ENCODE results near the gene CTXND1.

Gene CTXND1

GRCh38 chr15:80186597-80186996 is 65.4 kb downstream of the CTXND1 start:
- DNase-seq = no peak
- in situ Hi-C loops (cut with MboI; ENCODE audit: low pct_unique_long_range_greater_than_20kb, low sequenced_read_pairs) = no loop called here

DNA sequence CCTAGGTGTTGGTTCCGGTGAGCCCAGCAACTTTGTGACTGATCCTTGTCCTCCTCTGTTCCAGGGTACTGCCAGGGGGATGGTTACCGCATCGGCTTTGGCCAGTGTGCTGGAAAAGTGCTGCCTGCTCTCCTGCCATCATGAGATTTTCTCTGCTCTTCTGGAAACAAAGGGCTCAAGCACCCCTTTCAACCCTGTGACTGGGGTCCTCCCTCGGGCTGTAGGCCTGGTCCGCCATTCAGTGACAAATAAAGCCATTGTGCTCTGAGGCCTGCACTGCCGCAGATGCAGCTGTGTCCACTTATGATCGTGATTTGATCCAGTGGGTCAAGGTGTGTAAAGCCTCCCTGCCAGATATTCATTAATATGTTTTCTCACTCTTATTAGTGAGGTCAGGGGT is 65.9 kb downstream of the CTXND1 start:
- no peak for DNase-seq
- in situ Hi-C loops (cut with MboI; ENCODE audit: low pct_unique_long_range_greater_than_20kb, low sequenced_read_pairs) = no loop called here

- no peak for DNase-seq
- in situ Hi-C loops (cut with MboI; ENCODE audit: low pct_unique_long_range_greater_than_20kb, low sequenced_read_pairs) = no loop called here
These were observed 66.9 kb downstream of the CTXND1 start for GRCh38 chr15:80185152-80185551.

- in situ Hi-C loops (cut with MboI; ENCODE audit: low pct_unique_long_range_greater_than_20kb, low sequenced_read_pairs) = no loop called here
- DNase-seq = no peak
These were observed 67.5 kb downstream of the CTXND1 start for GRCh38 chr15:80184554-80184953.

- in situ Hi-C loops (cut with MboI; ENCODE audit: low pct_unique_long_range_greater_than_20kb, low sequenced_read_pairs) = no loop called here
- DNase-seq = no peak
These were observed 68.1 kb downstream of the CTXND1 start for GRCh38 chr15:80183886-80184285.

GRCh38 chr15:80183306-80183705 is 68.7 kb downstream of the CTXND1 start:
- in situ Hi-C loops (cut with MboI; ENCODE audit: low pct_unique_long_range_greater_than_20kb, low sequenced_read_pairs) = no loop called here
- DNase-seq = no peak

DNA sequence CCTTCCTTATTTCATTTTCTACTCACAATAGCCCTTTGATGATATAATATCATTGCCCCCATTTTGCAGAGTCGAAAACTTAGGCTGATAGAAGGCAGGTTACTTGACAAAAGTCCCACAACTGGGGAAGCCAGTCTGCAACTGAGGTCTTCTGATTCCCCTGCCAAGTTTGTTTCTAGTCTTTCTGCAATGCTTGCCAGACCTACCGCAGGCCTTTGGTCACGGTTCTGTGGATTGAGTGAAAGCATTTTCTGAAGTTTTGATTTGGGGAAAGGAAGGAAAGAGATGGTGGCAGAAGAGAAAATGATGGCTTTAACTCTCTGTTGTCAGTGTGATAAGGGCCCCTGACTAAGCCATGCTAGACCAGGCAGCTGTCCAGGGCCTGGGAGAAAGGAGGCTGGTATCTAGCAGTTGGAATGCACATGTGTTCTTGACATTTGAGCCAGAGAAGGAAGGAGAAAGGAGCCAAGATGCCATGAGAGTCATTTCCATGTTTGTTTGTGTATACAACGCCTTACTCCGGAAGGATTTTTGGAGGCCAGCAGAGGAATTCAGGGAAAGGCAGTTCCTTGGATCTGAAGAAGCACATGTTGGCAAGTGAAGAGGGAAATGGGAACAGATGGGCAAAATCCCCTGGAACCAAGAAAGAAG is 69.3 kb downstream of the CTXND1 start:
- in situ Hi-C loops (cut with MboI; ENCODE audit: low pct_unique_long_range_greater_than_20kb, low sequenced_read_pairs) = no loop called here
- DNase-seq = no peak

- in situ Hi-C loops (cut with MboI; ENCODE audit: low pct_unique_long_range_greater_than_20kb, low sequenced_read_pairs) = no loop called here
- DNase-seq = no peak
These were observed 71.0 kb downstream of the CTXND1 start for GRCh38 chr15:80180986-80181385.

DNA sequence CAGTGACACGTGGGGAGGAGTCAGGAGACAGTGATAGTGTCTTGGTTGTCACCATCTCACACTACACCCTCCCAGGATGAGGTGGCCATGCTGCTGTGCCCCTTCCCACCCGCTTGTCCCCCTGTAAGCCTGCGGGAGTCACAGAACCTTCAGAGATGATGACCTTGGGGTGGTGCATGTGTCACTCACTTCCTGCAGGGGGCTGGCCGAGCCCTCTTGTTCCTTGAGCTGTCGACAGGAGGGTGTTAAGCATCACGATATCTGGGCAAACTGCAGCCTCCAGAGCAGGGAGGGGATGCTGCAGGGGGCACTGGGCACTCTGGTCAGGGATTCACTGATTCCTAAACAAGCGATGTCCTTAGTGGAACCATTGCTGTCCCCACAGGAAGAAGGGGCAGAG is 71.5 kb downstream of the CTXND1 start:
- in situ Hi-C loops (cut with MboI; ENCODE audit: low pct_unique_long_range_greater_than_20kb, low sequenced_read_pairs) = no loop called here
- DNase-seq = no peak

- in situ Hi-C loops (cut with MboI; ENCODE audit: low pct_unique_long_range_greater_than_20kb, low sequenced_read_pairs) = no loop called here
- no peak for DNase-seq
These were observed 72.1 kb downstream of the CTXND1 start for GRCh38 chr15:80179935-80180334.

DNA sequence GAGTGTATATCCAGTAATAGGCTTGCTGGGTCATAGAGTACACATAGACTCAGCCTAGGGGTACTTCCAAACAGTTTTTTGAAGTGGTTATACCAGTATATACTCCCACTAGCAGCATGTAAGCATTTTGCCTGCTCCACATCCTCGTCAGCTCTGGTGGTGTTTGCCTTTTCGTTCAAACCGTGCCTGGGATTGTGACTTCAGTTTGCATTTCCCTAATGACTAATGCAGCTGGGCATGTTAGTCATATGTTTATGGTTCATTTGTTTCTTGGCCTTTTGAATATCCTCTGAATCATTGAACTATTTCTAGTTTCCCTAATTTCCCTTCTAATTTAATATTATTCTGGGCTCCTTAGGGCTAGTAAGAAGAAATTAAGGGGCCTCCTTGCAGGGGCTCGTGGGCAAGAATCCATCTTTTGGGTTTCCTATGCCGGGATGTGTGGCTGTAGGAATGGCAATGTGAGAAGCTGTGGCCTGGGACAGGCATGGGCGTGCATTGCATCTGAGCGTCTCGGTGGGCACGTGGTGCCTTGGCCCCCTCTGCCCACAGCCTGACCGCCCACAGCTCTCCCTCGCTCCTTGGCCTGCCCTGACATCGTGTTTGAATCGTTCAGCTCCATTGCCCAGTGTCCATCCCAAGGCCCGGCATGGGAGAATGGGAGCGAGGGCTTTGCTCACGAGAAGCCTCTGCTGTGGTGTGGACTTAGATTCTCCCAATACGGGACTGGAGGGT is 72.8 kb downstream of the CTXND1 start:
- in situ Hi-C loops (cut with MboI; ENCODE audit: low pct_unique_long_range_greater_than_20kb, low sequenced_read_pairs) = no loop called here
- DNase-seq = no peak

DNA sequence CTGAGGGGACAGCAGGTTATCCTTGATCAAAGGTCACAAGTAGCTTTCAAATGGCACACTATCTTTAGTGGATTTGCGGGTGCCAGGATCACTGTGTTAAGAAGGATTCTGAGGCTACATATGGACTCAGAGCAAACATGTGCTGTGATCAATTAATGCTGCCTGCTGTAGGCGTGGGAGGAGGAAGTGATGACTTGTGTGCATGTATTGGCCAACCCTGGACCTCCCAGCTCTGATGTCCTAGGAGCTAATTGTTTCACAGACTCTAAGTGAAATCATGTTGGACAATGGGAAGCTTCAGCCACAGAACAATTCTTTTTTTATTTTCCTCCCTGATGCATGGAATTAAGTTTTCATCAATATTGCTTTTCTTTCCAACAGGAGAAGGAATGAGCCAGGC is 74.9 kb downstream of the CTXND1 start:
- in situ Hi-C loops (cut with MboI; ENCODE audit: low pct_unique_long_range_greater_than_20kb, low sequenced_read_pairs) = no loop called here
- no peak for DNase-seq

GRCh38 chr15:80176443-80176842 is 75.6 kb downstream of the CTXND1 start:
- no peak for DNase-seq
- in situ Hi-C loops (cut with MboI; ENCODE audit: low pct_unique_long_range_greater_than_20kb, low sequenced_read_pairs) = no loop called here

DNA sequence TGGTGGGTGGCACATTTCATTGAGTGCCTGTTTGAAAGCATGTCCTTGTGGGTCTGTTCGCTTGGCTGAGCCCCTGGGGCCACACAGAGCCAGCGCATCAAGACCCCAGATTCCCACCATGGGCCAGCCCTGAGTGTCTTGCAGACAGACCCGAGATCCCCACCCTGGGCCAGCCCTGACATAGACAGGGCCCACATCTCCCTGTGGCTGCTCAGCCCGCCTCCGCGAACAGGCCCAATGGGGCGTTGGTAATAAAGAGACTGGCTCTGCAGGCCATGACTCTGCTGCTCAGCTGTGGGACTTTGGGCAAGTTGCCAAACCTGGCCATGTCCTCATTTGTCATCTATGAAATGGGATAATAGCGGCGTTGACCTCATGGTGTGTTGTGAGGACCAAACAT is 76.6 kb downstream of the CTXND1 start:
- DNase-seq = no peak
- in situ Hi-C loops (cut with MboI; ENCODE audit: low pct_unique_long_range_greater_than_20kb, low sequenced_read_pairs) = no loop called here

GRCh38 chr15:80174017-80174746 is 77.8 kb downstream of the CTXND1 start:
- in situ Hi-C loops (cut with MboI; ENCODE audit: low pct_unique_long_range_greater_than_20kb, low sequenced_read_pairs) = loop anchor here (25.0 kb wide), 1 partner anchor 287 kb away; the partner anchor contains the start of gene MTHFS
- no peak for DNase-seq

GRCh38 chr15:80173022-80173759 is 78.8 kb downstream of the CTXND1 start:
- in situ Hi-C loops (cut with MboI; ENCODE audit: low pct_unique_long_range_greater_than_20kb, low sequenced_read_pairs) = loop anchor here (25.0 kb wide), 1 partner anchor 286 kb away; the partner anchor contains the start of gene MTHFS

DNA sequence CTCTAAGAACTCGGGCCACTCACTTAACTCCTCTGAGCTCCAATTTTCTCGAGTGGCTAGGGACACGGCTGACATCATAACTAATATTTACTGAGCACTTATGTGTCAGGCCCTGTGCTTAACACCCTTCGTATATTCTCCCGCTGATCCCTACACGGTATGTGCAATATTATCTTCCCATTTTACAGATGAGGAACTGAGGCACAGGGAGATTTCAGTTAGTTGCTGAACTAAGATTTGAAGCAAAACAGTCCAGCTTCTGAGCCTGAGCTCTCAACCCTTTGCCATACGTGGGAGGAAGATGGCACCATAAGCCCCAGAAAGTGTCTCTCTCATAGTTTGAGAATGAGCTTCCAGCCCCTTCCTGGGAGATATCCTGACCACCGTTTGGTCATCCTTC is 79.6 kb downstream of the CTXND1 start:
- DNase-seq = no peak
- in situ Hi-C loops (cut with MboI; ENCODE audit: low pct_unique_long_range_greater_than_20kb, low sequenced_read_pairs) = loop anchor here (25.0 kb wide), 1 partner anchor 285 kb away; the partner anchor contains the start of gene MTHFS

More at GRCh38 chr15:80173022-80173759, 78.8 kb downstream of the CTXND1 start:
- DNase-seq = peak; percentile 84

DNA sequence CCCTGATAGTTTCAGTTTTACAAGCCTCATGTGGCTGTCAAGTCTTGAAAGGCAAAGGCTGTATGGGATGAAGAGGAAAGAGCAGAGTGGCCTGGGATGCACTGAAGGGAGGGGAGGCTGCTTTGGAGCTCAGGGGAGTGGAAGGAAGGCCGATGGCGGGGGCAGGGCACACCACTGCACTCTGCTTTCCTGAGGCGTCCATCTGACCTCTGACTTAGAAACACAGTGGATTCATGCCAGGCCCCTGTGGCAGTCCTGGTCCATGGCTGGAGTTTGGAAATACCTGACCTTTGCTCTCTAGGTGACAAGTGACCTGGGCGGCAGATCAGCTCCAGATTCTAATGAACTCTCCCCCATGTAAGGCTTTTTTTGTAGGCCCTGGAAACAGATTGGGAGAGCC is 80.2 kb downstream of the CTXND1 start:
- in situ Hi-C loops (cut with MboI; ENCODE audit: low pct_unique_long_range_greater_than_20kb, low sequenced_read_pairs) = loop anchor here (25.0 kb wide), 1 partner anchor 284 kb away; the partner anchor contains the start of gene MTHFS
- no peak for DNase-seq

DNA sequence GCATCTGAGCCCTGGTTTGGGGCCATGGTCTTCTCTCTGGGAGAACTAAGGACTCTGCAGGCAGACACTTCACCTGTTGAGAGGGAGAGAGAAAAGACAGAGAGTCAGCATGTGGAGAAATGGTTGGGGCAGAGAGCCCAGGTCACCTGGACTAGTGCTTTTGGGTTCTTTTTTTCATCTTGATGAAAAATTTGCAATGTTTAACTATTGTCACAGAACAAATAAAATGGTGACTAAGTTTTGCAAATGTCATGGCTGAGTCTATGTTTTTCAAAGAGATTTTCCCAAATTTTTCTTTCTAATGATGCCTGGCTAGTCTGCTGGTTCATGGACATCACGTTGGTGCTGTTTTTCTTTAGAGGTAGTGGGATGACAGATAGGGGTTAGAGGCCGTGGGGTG is 81.4 kb downstream of the CTXND1 start:
- no peak for DNase-seq
- in situ Hi-C loops (cut with MboI; ENCODE audit: low pct_unique_long_range_greater_than_20kb, low sequenced_read_pairs) = loop anchor here (25.0 kb wide), 1 partner anchor 283 kb away; the partner anchor contains the start of gene MTHFS

Data from KBM-7 (cell line).